Activated naive CD4-positive, alpha-beta T cell treated with anti-CD3 and anti-CD28 coated beads for 36 hours (primary cell): ENCODE data around the gene PALM2AKAP2. TPM values are rescaled to one million over a fixed set of nuclear protein-coding genes. Genes with fewer than 3 reads are reported as not detected.
"Not testable (repeated sequence)": the region's sequence is repeated elsewhere in the genome, so short reads cannot be mapped to it uniquely, and the experiment has no call there.

Experiments used
- CTCF ChIA-PET: fragments of 350-600 bp; sonication (Branson Sonifier 250); formaldehyde crosslinking; loops from one replicate; lab custom pipeline; 2021; ENCODE audit warnings: antibody characterized with exemption; lab: Charles Lee
- DNase-seq: peaks from one replicate; pipeline ENCODE4 v3.0.0-alpha.2; 2020
- H3K27ac Mint-ChIP-seq: one replicate; pipeline ENCODE4 v1.8.0; 2021; ENCODE audit warnings: mild to moderate bottlenecking, mixed read lengths
- H3K27me3 Mint-ChIP-seq: one replicate; pipeline ENCODE4 v1.8.0; 2021; ENCODE audit warnings: low read depth, mixed read lengths
- H3K36me3 Mint-ChIP-seq: one replicate; pipeline ENCODE4 v1.8.0; 2021; ENCODE audit warnings: low read depth, mixed read lengths
- H3K4me1 Mint-ChIP-seq: one replicate; pipeline ENCODE4 v1.8.0; 2021; ENCODE audit warnings: low read depth, mixed read lengths
- H3K4me3 Mint-ChIP-seq: one replicate; pipeline ENCODE4 v1.8.0; 2021; ENCODE audit warnings: mild to moderate bottlenecking, moderate library complexity, mixed read lengths
- H3K9me3 Mint-ChIP-seq: one replicate; pipeline ENCODE4 v1.8.0; 2021; ENCODE audit warnings: mixed read lengths
- intact Hi-C: fragments of 100-400 bp; cut with micrococcal nuclease; formaldehyde crosslinking; loops from one replicate; pipeline ENCODE4 v1.15.1; 2023
- total RNA-seq, 2 experiments: library from RNA; stranded (reverse); gene quantifications; one replicate each; pipeline ENCODE4 v1.2.3, GENCODE V29; 2021

PALM2AKAP2 gene
- total RNA-seq, 2 experiments from 2014 or later: 2.4 to 2.8 TPM

- no peak for DNase-seq
- no peak overlapping the region for H3K4me3 Mint-ChIP-seq
- no peaks in the 10 kb centered on the region for H3K4me1 Mint-ChIP-seq
- H3K27ac Mint-ChIP-seq: no peak overlapping the region
- peaks cover 11% of the 10 kb centered on the region for H3K27me3 Mint-ChIP-seq
- H3K9me3 Mint-ChIP-seq: no peaks in the 10 kb centered on the region
- H3K36me3 Mint-ChIP-seq: no peaks in the 10 kb centered on the region
- intact Hi-C loops: no loop called here
- CTCF ChIA-PET: no interaction called here
These were observed 33.8 kb downstream of the PALM2AKAP2 start for GRCh38 chr9:109813829-109814228.

GRCh38 chr9:109815366-109815947 is 35.5 kb downstream of the PALM2AKAP2 start:
- CTCF ChIA-PET: interaction anchor here (0.5 to 4.9 kb wide), 3 partner anchors 162 to 289 kb away, joined by 3 to 32 read pairs (median 5); no protein-coding TSS in a partner anchor
- no peak overlapping the region for H3K4me3 Mint-ChIP-seq
- H3K4me1 Mint-ChIP-seq: no peaks in the 10 kb centered on the region
- H3K9me3 Mint-ChIP-seq: no peaks in the 10 kb centered on the region
- H3K27ac Mint-ChIP-seq: no peak overlapping the region
- H3K27me3 Mint-ChIP-seq: peaks cover 10% of the 10 kb centered on the region
- no peaks in the 10 kb centered on the region for H3K36me3 Mint-ChIP-seq
- intact Hi-C loops: loop anchor here (5.0 kb wide), 1 partner anchor 337 kb away; no protein-coding TSS in a partner anchor
- no peak for DNase-seq

GRCh38 chr9:109816490-109816889 is 36.5 kb downstream of the PALM2AKAP2 start:
- no peak overlapping the region for H3K27ac Mint-ChIP-seq
- peaks cover 6% of the 10 kb centered on the region for H3K27me3 Mint-ChIP-seq
- H3K36me3 Mint-ChIP-seq: no peaks in the 10 kb centered on the region
- no peaks in the 10 kb centered on the region for H3K9me3 Mint-ChIP-seq
- DNase-seq: no peak
- CTCF ChIA-PET: interaction anchor here (0.6 to 4.9 kb wide), 8 partner anchors 11 to 242 kb away, joined by 3 to 32 read pairs (median 4); no protein-coding TSS in a partner anchor
- H3K4me1 Mint-ChIP-seq: no peaks in the 10 kb centered on the region
- no peak overlapping the region for H3K4me3 Mint-ChIP-seq
- intact Hi-C loops: loop anchor here (5.0 kb wide), 1 partner anchor 336 kb away; no protein-coding TSS in a partner anchor

- CTCF ChIA-PET: interaction anchor here (0.6 to 4.9 kb wide), 12 partner anchors 12 to 377 kb away, joined by 3 to 32 read pairs (median 3); no protein-coding TSS in a partner anchor
- H3K27ac Mint-ChIP-seq: no peak overlapping the region
- intact Hi-C loops: loop anchor here (5.0 kb wide), 1 partner anchor 335 kb away; no protein-coding TSS in a partner anchor
- no peaks in the 10 kb centered on the region for H3K9me3 Mint-ChIP-seq
- no peak for DNase-seq
- no peaks in the 10 kb centered on the region for H3K36me3 Mint-ChIP-seq
- H3K4me1 Mint-ChIP-seq: no peaks in the 10 kb centered on the region
- H3K4me3 Mint-ChIP-seq: no peak overlapping the region
- peaks cover 6% of the 10 kb centered on the region for H3K27me3 Mint-ChIP-seq
These were observed 37.3 kb downstream of the PALM2AKAP2 start for GRCh38 chr9:109817146-109817845.

GRCh38 chr9:109817846-109818472 is 38.0 kb downstream of the PALM2AKAP2 start:
- Mint-ChIP-seq H3K27ac (no peak overlapping the region), H3K4me3 (no peak overlapping the region), H3K27me3 (peaks cover 13% of the 10 kb centered on the region), H3K9me3 (no peaks in the 10 kb centered on the region), H3K36me3 (no peaks in the 10 kb centered on the region), H3K4me1 (no peaks in the 10 kb centered on the region)
- peak; percentile 72 for DNase-seq
- intact Hi-C loops: loop anchor here (1.0 to 5.0 kb wide), 3 partner anchors 244 to 378 kb away; no protein-coding TSS in a partner anchor
- CTCF ChIA-PET: interaction anchor here (0.6 to 4.9 kb wide), 11 partner anchors 13 to 401 kb away, joined by 3 to 32 read pairs (median 3); no protein-coding TSS in a partner anchor

GRCh38 chr9:109821711-109822110 is 41.7 kb downstream of the PALM2AKAP2 start:
- no peak for DNase-seq
- peaks cover 14% of the 10 kb centered on the region for H3K27me3 Mint-ChIP-seq
- H3K4me1 Mint-ChIP-seq: no peaks in the 10 kb centered on the region
- no peak overlapping the region for H3K4me3 Mint-ChIP-seq
- CTCF ChIA-PET: no interaction called here
- intact Hi-C loops: no loop called here
- H3K9me3 Mint-ChIP-seq: no peaks in the 10 kb centered on the region
- no peaks in the 10 kb centered on the region for H3K36me3 Mint-ChIP-seq
- no peak overlapping the region for H3K27ac Mint-ChIP-seq

- CTCF ChIA-PET, H3K4me1 Mint-ChIP-seq, H3K27ac Mint-ChIP-seq: not testable (repeated sequence)
These were observed 45.4 kb downstream of the PALM2AKAP2 start for GRCh38 chr9:109825383-109825782.

GRCh38 chr9:109826559-109826958 is 46.6 kb downstream of the PALM2AKAP2 start:
- Mint-ChIP-seq H3K9me3 (no peaks in the 10 kb centered on the region), H3K4me3 (no peak overlapping the region), H3K27me3 (peaks cover 10% of the 10 kb centered on the region), H3K27ac (no peak overlapping the region), H3K36me3 (no peaks in the 10 kb centered on the region), H3K4me1 (no peaks in the 10 kb centered on the region)
- no peak for DNase-seq
- CTCF ChIA-PET: no interaction called here
- intact Hi-C loops: no loop called here

More at GRCh38 chr9:109825383-109825782, 45.4 kb downstream of the PALM2AKAP2 start:
- intact Hi-C loops, H3K9me3 Mint-ChIP-seq, DNase-seq, H3K27me3 Mint-ChIP-seq, H3K4me3 Mint-ChIP-seq, H3K36me3 Mint-ChIP-seq: not testable (repeated sequence)

- Mint-ChIP-seq H3K4me1 (no peaks in the 10 kb centered on the region), H3K9me3 (no peaks in the 10 kb centered on the region), H3K27ac (no peak overlapping the region), H3K27me3 (peaks cover 2% of the 10 kb centered on the region), H3K36me3 (no peaks in the 10 kb centered on the region), H3K4me3 (no peak overlapping the region)
- CTCF ChIA-PET: no interaction called here
- intact Hi-C loops: no loop called here
- no peak for DNase-seq
These were observed 48.3 kb downstream of the PALM2AKAP2 start for GRCh38 chr9:109828254-109828653.
